T-helper 1 cell treated with Interleukin-12 subunit alpha and Interleukin-12 subunit beta and Interleukin-4 antibody, amounts not matched to agents 30 μg/mL and 1 μg/mL, for 36 hours (primary cell): Measurements from ENCODE around the gene ZNF683.

Experiments used
- H3K27ac Mint-ChIP-seq: one replicate; pipeline ENCODE4 v1.8.0; 2021; ENCODE audit warnings: mild to moderate bottlenecking, mixed read lengths
- H3K27me3 Mint-ChIP-seq: one replicate; pipeline ENCODE4 v1.8.0; 2021; ENCODE audit warnings: low read depth, mixed read lengths
- H3K36me3 Mint-ChIP-seq: one replicate; pipeline ENCODE4 v1.8.0; 2021; ENCODE audit warnings: low read depth, mixed read lengths
- H3K4me1 Mint-ChIP-seq: one replicate; pipeline ENCODE4 v1.8.0; 2021; ENCODE audit warnings: low read depth, mixed read lengths
- H3K4me3 Mint-ChIP-seq: one replicate; pipeline ENCODE4 v1.8.0; 2021; ENCODE audit warnings: mild to moderate bottlenecking, moderate library complexity, mixed read lengths
- H3K9me3 Mint-ChIP-seq: one replicate; pipeline ENCODE4 v1.8.0; 2021; ENCODE audit warnings: mixed read lengths

ZNF683 gene

GRCh38 chr1:26324550-26324949, 48.0 kb downstream of the ZNF683 start:
- no peaks in the 10 kb centered on the region for H3K27me3 Mint-ChIP-seq
- peaks cover 34% of the 10 kb centered on the region for H3K36me3 Mint-ChIP-seq
- no peak overlapping the region for H3K27ac Mint-ChIP-seq
- H3K4me1 Mint-ChIP-seq = peaks cover 19% of the 10 kb centered on the region
- no peaks in the 10 kb centered on the region for H3K9me3 Mint-ChIP-seq
- no peak overlapping the region for H3K4me3 Mint-ChIP-seq

DNA sequence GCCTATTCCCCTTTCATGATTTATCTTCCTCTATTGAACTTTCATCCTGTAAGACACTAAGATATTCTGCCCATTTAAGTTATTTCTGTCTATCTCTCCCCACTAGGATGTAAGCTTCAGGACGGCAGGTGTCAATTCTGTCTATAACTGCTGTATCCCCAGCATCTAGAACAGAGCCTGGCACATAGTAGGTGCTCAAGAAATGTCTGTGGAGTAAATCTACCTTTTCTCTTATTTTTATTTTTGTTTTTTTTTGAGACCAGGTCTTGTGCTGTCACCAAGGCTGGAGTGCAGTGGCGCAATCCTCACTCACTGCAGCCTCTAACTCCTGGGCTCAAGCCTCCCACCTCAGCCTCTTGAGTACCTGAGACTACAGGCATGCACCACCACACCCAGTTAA, 49.2 kb downstream of the ZNF683 start:
- no peak overlapping the region for H3K27ac Mint-ChIP-seq
- H3K36me3 Mint-ChIP-seq = peaks cover 44% of the 10 kb centered on the region
- no peaks in the 10 kb centered on the region for H3K27me3 Mint-ChIP-seq
- peaks cover 19% of the 10 kb centered on the region for H3K4me1 Mint-ChIP-seq
- H3K4me3 Mint-ChIP-seq = no peak overlapping the region
- H3K9me3 Mint-ChIP-seq = no peaks in the 10 kb centered on the region

GRCh38 chr1:26322042-26322331, 50.6 kb downstream of the ZNF683 start:
- Mint-ChIP-seq H3K36me3 (peaks cover 52% of the 10 kb centered on the region), H3K4me1 (peaks cover 28% of the 10 kb centered on the region)

DNA sequence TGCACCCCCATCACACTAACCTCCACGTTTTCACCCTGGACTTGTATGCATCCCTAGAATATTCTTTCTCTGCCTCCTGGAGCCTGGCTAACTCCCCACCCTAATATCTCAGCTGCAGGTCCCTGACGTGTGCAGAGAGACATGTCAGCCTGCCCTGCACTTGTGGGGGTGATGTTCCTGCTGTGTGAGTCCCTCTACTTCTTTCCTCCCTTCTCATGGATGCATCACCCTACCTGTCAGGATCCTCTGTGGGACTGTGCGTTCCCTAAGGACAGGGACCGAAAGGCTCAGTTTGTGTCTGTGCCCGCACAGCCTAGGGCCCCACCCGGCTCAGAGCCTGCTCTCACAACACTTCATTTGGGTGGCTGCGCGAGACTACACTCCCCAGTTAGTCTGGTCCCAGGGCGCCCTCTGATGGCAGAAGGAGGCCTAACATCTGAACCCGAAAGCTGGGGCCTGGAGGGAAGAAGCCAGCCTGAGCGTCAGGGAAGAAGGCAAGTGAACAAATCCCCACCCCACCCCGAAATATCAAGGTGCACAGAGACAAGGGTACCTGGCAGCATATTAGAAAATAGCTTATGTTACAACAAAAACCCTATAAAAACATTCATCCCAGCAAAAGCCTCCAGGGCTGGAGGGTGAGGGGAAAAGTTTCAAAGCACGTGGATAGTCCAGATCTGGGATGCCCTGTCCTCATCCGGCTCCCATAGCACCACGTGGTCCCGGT, 51.1 kb downstream of the ZNF683 start:
- Mint-ChIP-seq H3K4me1 (peaks cover 31% of the 10 kb centered on the region), H3K36me3 (peaks cover 52% of the 10 kb centered on the region)

More at GRCh38 chr1:26322042-26322331, 50.6 kb downstream of the ZNF683 start:
- no peaks in the 10 kb centered on the region for H3K9me3 Mint-ChIP-seq
- no peak overlapping the region for H3K27ac Mint-ChIP-seq
- H3K27me3 Mint-ChIP-seq = no peaks in the 10 kb centered on the region
- H3K4me3 Mint-ChIP-seq = no peak overlapping the region

DNA sequence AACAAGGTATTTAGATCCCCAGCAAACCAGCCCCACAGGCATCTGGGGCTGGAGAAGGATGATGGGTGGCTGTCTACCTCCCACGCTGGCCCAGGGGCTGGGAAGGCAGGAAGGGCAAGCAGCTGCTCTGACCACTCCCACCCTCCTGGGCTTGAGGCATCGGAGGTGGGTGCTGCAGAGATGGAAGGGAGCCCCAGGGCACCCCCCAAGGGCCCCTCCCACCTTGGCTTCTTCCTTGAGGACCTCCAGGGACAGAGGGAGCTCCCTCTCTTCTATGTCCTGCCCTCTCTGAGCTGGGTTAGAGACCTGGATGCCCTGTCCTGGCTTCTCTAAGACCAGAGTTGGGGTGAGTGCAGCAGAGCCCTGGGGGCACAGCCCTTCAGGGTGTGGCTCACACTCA, 51.7 kb downstream of the ZNF683 start:
- Mint-ChIP-seq H3K27me3 (no peaks in the 10 kb centered on the region), H3K27ac (peak overlapping the region; percentile 96), H3K36me3 (peaks cover 52% of the 10 kb centered on the region), H3K4me3 (peak overlapping the region; percentile 96), H3K4me1 (peaks cover 34% of the 10 kb centered on the region), H3K9me3 (no peaks in the 10 kb centered on the region)

More for the DNA sequence above, 51.1 kb downstream of the ZNF683 start:
- Mint-ChIP-seq H3K4me3 (peak overlapping the region; percentile 96), H3K27ac (peak overlapping the region; percentile 96), H3K9me3 (no peaks in the 10 kb centered on the region), H3K27me3 (no peaks in the 10 kb centered on the region)

DNA sequence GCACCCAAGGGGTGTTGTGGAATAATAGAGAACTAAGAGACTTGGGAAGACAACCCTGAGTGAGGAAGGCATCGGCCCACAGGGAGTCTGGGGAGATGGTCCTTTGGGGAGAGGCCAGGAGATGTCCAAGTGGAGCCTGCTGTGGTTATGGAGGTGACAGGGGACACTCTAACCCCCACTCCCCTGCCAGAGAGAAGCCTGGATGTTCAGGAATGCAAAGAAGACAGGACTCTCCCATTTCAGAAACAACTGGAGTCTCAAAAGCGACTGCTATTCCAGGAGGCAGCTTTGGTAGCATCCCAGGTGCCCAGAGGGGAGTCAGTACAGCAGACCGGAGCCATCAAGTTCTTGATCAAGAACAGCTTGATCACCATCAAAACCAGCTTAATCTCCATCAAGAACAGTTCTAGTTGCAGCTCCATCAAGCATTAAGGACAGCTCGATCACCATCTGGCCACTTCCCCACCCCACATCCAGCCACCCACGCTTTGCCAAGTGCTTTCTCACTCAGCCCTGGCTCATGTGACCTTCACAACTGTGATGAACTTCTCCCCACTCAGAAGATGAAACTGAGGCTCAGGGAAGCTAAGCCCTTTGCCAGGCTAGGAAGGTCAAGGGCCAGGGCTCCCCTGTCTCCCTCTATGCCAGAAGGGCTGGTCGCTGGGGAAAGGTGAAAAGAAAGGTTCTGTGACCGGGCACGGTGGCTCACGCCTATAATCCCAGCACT, 54.0 kb downstream of the ZNF683 start:
- H3K4me3 Mint-ChIP-seq = peak overlapping the region; percentile 96
- H3K27ac Mint-ChIP-seq = peak overlapping the region; percentile 84
- H3K4me1 Mint-ChIP-seq = peaks cover 53% of the 10 kb centered on the region
- no peaks in the 10 kb centered on the region for H3K27me3 Mint-ChIP-seq
- H3K36me3 Mint-ChIP-seq = peaks cover 45% of the 10 kb centered on the region
- no peaks in the 10 kb centered on the region for H3K9me3 Mint-ChIP-seq

DNA sequence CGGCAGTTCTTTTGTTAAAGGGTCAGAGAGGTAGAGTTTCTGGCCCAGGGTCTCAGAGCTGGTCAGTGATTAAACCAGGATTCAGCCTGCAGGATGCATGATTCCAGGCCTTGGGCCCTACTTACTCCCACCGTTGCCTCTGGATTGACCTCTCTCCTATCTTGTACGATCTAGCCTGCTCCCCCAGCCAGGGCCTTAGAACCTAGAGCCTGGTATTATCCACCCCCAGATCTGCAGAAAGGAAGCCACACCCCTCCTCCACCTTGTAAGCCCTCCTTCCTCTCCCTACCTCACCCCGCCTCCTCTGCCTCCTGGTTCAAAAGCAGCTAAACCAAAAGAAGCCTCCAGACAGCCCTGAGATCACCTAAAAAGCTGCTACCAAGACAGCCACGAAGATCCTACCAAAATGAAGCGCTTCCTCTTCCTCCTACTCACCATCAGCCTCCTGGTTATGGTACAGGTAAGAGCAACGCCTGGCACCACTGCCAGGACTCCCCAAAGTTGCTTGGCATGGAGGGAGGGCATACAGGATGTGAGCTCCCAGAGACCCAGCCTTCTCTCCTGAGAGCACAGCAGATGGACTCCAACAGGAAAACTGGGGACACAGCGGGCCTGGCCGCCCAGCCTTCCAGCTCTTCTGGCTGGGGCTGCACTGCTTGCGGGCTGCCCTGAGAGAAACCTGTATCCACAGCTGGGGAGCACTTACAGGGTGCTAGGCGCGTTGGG, 54.8 kb downstream of the ZNF683 start, which contains the start of gene CD52:
Gene CD52 (plus strand): TSS at position 347 of the 726 bp plus-strand sequence. CDS start 60 bp downstream, at position 407.
- Mint-ChIP-seq H3K4me1 (peaks cover 53% of the 10 kb centered on the region), H3K4me3 (peak within 1 kb of the TSS; percentile 96), H3K36me3 (peaks cover 38% of the 10 kb centered on the region), H3K9me3 (no peaks in the 10 kb centered on the region), H3K27ac (peak within 1 kb of the TSS; percentile 84), H3K27me3 (no peaks in the 10 kb centered on the region)

- Mint-ChIP-seq H3K9me3 (no peaks in the 10 kb centered on the region), H3K27ac (peak overlapping the region; percentile 84), H3K4me1 (peaks cover 49% of the 10 kb centered on the region), H3K36me3 (peaks cover 33% of the 10 kb centered on the region), H3K4me3 (peak overlapping the region; percentile 96), H3K27me3 (no peaks in the 10 kb centered on the region)
Measured at GRCh38 chr1:26317146-26317545, 55.4 kb downstream of the ZNF683 start.

DNA sequence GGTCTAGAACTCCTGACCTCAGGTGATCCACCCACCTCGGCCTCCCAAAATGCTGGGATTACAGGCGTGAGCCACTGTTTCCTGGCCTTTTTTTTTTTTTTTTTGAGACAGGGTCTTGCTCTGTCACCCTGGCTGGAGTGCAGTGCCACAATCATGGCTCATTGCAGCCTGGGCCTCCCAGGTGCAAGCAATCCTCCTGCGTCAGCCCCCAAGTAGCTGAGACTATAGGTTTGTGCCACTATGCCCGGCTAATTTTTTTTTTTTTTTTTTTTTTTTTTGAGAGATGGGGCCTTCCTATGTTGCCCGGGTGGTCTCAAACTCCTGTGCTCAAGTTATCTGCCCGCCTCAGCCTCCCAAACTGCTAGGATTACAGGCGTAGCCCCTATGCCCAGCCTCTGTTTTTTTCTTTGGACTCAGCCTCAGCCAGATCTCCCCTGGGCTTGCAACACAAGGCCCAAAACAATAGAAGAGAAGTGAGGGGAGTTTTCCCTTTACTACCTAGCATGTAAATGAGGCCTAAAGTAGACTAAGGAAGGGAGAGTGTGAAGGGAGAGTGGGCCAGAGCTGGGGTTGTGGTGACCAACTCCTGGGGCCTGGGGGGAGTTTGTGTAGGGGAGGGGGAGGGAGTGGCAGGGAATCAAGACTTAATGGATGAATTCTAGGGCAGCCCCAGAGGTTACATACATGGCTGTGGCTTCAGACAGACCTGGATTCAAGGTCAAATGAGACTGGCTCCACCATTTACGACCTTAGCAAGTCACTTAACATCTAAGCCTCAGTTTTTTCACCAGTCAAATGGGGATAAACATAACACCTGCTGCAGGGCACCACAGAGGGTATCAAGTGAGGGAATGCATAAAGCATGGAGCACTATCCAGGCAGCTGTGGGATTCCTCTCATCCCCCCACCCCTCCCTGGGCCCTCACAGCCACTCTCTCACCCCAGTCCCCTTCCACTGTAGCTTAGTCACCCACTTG, 56.4 kb downstream of the ZNF683 start:
- Mint-ChIP-seq H3K4me3 (peak overlapping the region; percentile 59), H3K36me3 (peaks cover 27% of the 10 kb centered on the region), H3K27me3 (no peaks in the 10 kb centered on the region), H3K27ac (peak overlapping the region; percentile 80), H3K4me1 (peaks cover 48% of the 10 kb centered on the region), H3K9me3 (no peaks in the 10 kb centered on the region)

GRCh38 chr1:26314501-26314900, 58.0 kb downstream of the ZNF683 start:
- Mint-ChIP-seq H3K4me1 (peaks cover 42% of the 10 kb centered on the region), H3K4me3 (peak overlapping the region; percentile 21), H3K27me3 (no peaks in the 10 kb centered on the region), H3K27ac (peak overlapping the region; percentile 46), H3K36me3 (peaks cover 17% of the 10 kb centered on the region), H3K9me3 (no peaks in the 10 kb centered on the region)
